Loucy (cell line): ENCODE data around the gene ENOX1.

ENCODE experiments used
- CTCF ChIP-seq: fragments of 200-600 bp; sonication (generic); conservative IDR thresholded peaks from 2 replicates; pipeline ENCODE4 v1.5.1; 2014; ENCODE audit warnings: mild to moderate bottlenecking, antibody characterized with exemption, low read length
- EZH2phosphoT487 ChIP-seq: fragments of 200-600 bp; IDR thresholded peaks from 2 replicates; pipeline ENCODE4 v1.6.1; 2018; ENCODE audit warnings: antibody characterized with exemption, mild to moderate bottlenecking, moderate library complexity, borderline replicate concordance

GRCh38 chr13:43214124-43214523, 572.6 kb downstream of the ENOX1 start:
- TF ChIP-seq CTCF, result no peak
- TF ChIP-seq EZH2phosphoT487, result no peak
